SK-N-SH (cell line): ENCODE data around the gene GLIS2. TPM values are rescaled to one million over a fixed set of nuclear protein-coding genes. Genes with fewer than 3 reads are reported as not detected.

Experiments used
- CTCF ChIA-PET: fragments of 300-600, 350-600 bp; formaldehyde crosslinking; extraction: SDS; loops from one replicate; lab custom pipeline; 2021; lab: Yijun Ruan, JAX
- POLR2A ChIA-PET: fragments of 350-600 bp; sonication (Branson Sonifier 250); formaldehyde crosslinking; extraction: SDS; loops from one replicate; lab custom pipeline; 2020; ENCODE audit warnings: antibody characterized with exemption, inconsistent platforms; lab: Yijun Ruan, JAX
- DNase-seq: peaks from one replicate; pipeline ENCODE4 v3.0.0; 2012
- H2AFZ ChIP-seq: fragments of 200-600 bp; sonication (generic); 2 replicates; pipeline ENCODE4 v1.8.1; 2016; ENCODE audit warnings: antibody characterized with exemption, mild to moderate bottlenecking, low read depth
- H3F3A ChIP-seq: fragments of 200-600 bp; sonication (generic); replicated peaks from 2 replicates; pipeline ENCODE3; 2016; ENCODE audit warnings: antibody characterized with exemption, mild to moderate bottlenecking; ENCODE audit not compliant: insufficient read depth
- H3K27ac ChIP-seq, 2 experiments: fragments of 200-500 bp in 1 of 2; fragments of 200-600 bp in 1 of 2; sonication (Bioruptor generic) in 1 of 2; sonication (generic), shearing (Covaris generic) in 1 of 2; 2 replicates each; pipeline versions ENCODE4 v1.5.1 to v1.6.1; 2014 to 2016; ENCODE audit warnings: low read depth in 2 of 2, inconsistent platforms in 1 of 2, low read length in 1 of 2, mild to moderate bottlenecking in 1 of 2, mixed read lengths in 1 of 2
- H3K27me3 ChIP-seq: fragments of 200-600 bp; sonication (generic), shearing (Covaris generic); 2 replicates; pipeline ENCODE4 v1.6.1; 2016; ENCODE audit warnings: mixed run types; ENCODE audit not compliant: insufficient read depth
- H3K36me3 ChIP-seq, 2 experiments: fragments of 200-500 bp in 1 of 2; fragments of 200-600 bp in 1 of 2; sonication (Bioruptor generic) in 1 of 2; sonication (generic) in 1 of 2; replicated peaks in 1 of 2; 2 replicates each; pipeline versions ENCODE3 to v1.5.1; 2014 to 2016; ENCODE audit warnings: low read length in 1 of 2, mild to moderate bottlenecking in 1 of 2; ENCODE audit not compliant: insufficient read depth in 2 of 2, control insufficient read depth in 1 of 2
- H3K4me1 ChIP-seq, 2 experiments: fragments of 200-500 bp in 1 of 2; fragments of 200-600 bp in 1 of 2; sonication (Bioruptor generic) in 1 of 2; sonication (generic), shearing (Covaris generic) in 1 of 2; 2 replicates each; pipeline versions ENCODE4 v1.5.1 to v1.6.1; 2014 to 2016; ENCODE audit warnings: low read depth in 1 of 2, low read length in 1 of 2, mixed run types in 1 of 2; ENCODE audit not compliant: insufficient read depth in 2 of 2, control insufficient read depth in 1 of 2
- H3K4me2 ChIP-seq: fragments of 200-600 bp; sonication (generic), shearing (Covaris generic); 2 replicates; pipeline ENCODE4 v1.6.1; 2017; ENCODE audit warnings: mixed run types
- H3K4me3 ChIP-seq, 2 experiments: fragments of 200-500 bp in 1 of 2; fragments of 200-600 bp in 1 of 2; sonication (Bioruptor generic) in 1 of 2; sonication (generic), shearing (Covaris generic) in 1 of 2; 2 replicates each; pipeline versions ENCODE4 v1.5.1 to v1.8.1; 2014 to 2016; ENCODE audit warnings: low read depth in 2 of 2, inconsistent platforms in 1 of 2, low read length in 1 of 2, mild to moderate bottlenecking in 1 of 2, mixed read lengths in 1 of 2, moderate library complexity in 1 of 2
- H3K79me2 ChIP-seq: fragments of 200-600 bp; sonication (generic); 2 replicates; pipeline ENCODE4 v1.8.1; 2017; ENCODE audit warnings: mild to moderate bottlenecking; ENCODE audit not compliant: insufficient read depth
- H3K9ac ChIP-seq: fragments of 200-600 bp; sonication (generic); 2 replicates; pipeline ENCODE4 v1.6.1; 2017; ENCODE audit warnings: mixed run types
- H3K9me2 ChIP-seq: fragments of 200-600 bp; sonication (generic); 2 replicates; pipeline ENCODE4 v1.6.1; 2017; ENCODE audit warnings: mixed run types
- H3K9me3 ChIP-seq: fragments of 200-600 bp; sonication (generic); 2 replicates; pipeline ENCODE4 v1.6.1; 2017; ENCODE audit warnings: mixed run types, mild to moderate bottlenecking, moderate library complexity
- H4K20me1 ChIP-seq: fragments of 200-600 bp; sonication (generic); 2 replicates; pipeline ENCODE4 v1.6.1; 2017; ENCODE audit warnings: mild to moderate bottlenecking, mixed run types; ENCODE audit not compliant: insufficient read depth
- CHD2 ChIP-seq: fragments of 150-350 bp; IDR thresholded peaks from 2 replicates; pipeline ENCODE4 v1.6.1; 2018; ENCODE audit warnings: low read length; ENCODE audit not compliant: partially characterized antibody
- ELF1 ChIP-seq: IDR thresholded peaks from 2 replicates; pipeline ENCODE4 v1.4.0; 2012
- EP300 ChIP-seq, 2 experiments: IDR thresholded peaks; 2 replicates each; pipeline versions ENCODE4 v1.4.0 to v1.6.1; 2012; ENCODE audit warnings: borderline replicate concordance in 1 of 2, low read depth in 1 of 2, low read length in 1 of 2
- JUND ChIP-seq: IDR thresholded peaks from 2 replicates; pipeline ENCODE4 v1.4.0; 2012
- MXI1 ChIP-seq: IDR thresholded peaks from 2 replicates; pipeline ENCODE4 v1.6.1; 2012; ENCODE audit warnings: mild to moderate bottlenecking, low read depth, low read length, improper control_type of control experiment
- SIN3A ChIP-seq: IDR thresholded peaks from 2 replicates; pipeline ENCODE4 v1.6.1; 2012; ENCODE audit warnings: low read depth, mild to moderate bottlenecking, low read length, moderate library complexity, borderline replicate concordance
- TEAD4 ChIP-seq: IDR thresholded peaks from 2 replicates; pipeline ENCODE4 v1.4.0; 2012; ENCODE audit warnings: mild to moderate bottlenecking, borderline replicate concordance; ENCODE audit not compliant: insufficient read depth
- USF2 ChIP-seq: fragments of 150-350 bp; IDR thresholded peaks from 2 replicates; pipeline ENCODE4 v1.6.1; 2017; ENCODE audit warnings: antibody characterized with exemption, low read length, low read depth, borderline replicate concordance
- YY1 ChIP-seq: IDR thresholded peaks from 2 replicates; pipeline ENCODE4 v1.4.0; 2012; ENCODE audit warnings: low read depth, mild to moderate bottlenecking
- WGBS: methylation state at CpG from one replicate; pipeline ENCODE4 v1.1.6; 2017; ENCODE audit warnings: low lambda C conversion rate; 5-methylcytosine and 5-hydroxymethylcytosine counted together
- polyA plus RNA-seq, 3 experiments: library from polyadenylated mRNA; depleted of rRNA; stranded (reverse); fragments of >200 nt; gene quantifications; 2 replicates each; pipeline ENCODE4 v1.2.3, GENCODE V29; 2012
- TF ChIP-seq, protein P1 (sequence below): IDR thresholded peaks from 2 replicates; pipeline ENCODE4; 2012
- TF ChIP-seq, protein P2 (sequence below): IDR thresholded peaks from 2 replicates; pipeline ENCODE4 v1.4.0; 2012; ENCODE audit warnings: low read depth
- TF ChIP-seq, protein P3 (sequence below): IDR thresholded peaks from 2 replicates; pipeline ENCODE4 v1.6.1; 2012; ENCODE audit warnings: mild to moderate bottlenecking, low read depth, low read length, moderate library complexity

The GLIS2 gene
- polyA plus RNA-seq, 1 of the 3 experiments (the other 2 are of a cell fraction): 6.5 TPM

- Histone ChIP-seq H3F3A (peaks cover 15% of the 10 kb centered on the region), H2AFZ (no peak overlapping the region), H3K9me3 (no peaks in the 10 kb centered on the region), H3K27me3 (no peaks in the 10 kb centered on the region), H4K20me1 (peaks cover 36% of the 10 kb centered on the region), H3K4me2 (no peak overlapping the region), H3K79me2 (peaks cover 53% of the 10 kb centered on the region), H3K36me3 (peaks cover 3 to 28% of the 10 kb centered on the region in 2 experiments), H3K27ac (no peak overlapping the region), H3K9ac (no peak overlapping the region), H3K9me2 (no peaks in the 10 kb centered on the region), H3K4me1 (peaks cover 15 to 21% of the 10 kb centered on the region in 2 experiments; a peak in 3 of 4 replicates), H3K4me3 (no peak overlapping the region)
- ChIA-PET CTCF (interaction anchor here (1.3 to 14.9 kb wide), 13 partner anchors 8 to 349 kb away, joined by 4 to 281 read pairs (median 12); no protein-coding TSS in a partner anchor), POLR2A (no interaction called here)
- TF ChIP-seq ELF1: no peak
- no peak for TF ChIP-seq CHD2
- TF ChIP-seq, protein P1, sequence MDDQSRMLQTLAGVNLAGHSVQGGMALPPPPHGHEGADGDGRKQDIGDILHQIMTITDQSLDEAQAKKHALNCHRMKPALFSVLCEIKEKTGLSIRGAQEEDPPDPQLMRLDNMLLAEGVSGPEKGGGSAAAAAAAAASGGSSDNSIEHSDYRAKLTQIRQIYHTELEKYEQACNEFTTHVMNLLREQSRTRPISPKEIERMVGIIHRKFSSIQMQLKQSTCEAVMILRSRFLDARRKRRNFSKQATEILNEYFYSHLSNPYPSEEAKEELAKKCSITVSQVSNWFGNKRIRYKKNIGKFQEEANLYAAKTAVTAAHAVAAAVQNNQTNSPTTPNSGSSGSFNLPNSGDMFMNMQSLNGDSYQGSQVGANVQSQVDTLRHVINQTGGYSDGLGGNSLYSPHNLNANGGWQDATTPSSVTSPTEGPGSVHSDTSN: no peak
- no peak for TF ChIP-seq USF2
- TF ChIP-seq EP300 (IDR thresholded peaks at IDR 0.05; ENCODE audit: borderline replicate concordance in 1 of 2, low read depth in 1 of 2, low read length in 1 of 2): no peak
- TF ChIP-seq YY1: no peak
- TF ChIP-seq MXI1: no peak
- no peak for TF ChIP-seq JUND
- no peak for TF ChIP-seq SIN3A
- TF ChIP-seq, protein P2, sequence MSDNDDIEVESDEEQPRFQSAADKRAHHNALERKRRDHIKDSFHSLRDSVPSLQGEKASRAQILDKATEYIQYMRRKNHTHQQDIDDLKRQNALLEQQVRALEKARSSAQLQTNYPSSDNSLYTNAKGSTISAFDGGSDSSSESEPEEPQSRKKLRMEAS: no peak
- TF ChIP-seq, protein P3, sequence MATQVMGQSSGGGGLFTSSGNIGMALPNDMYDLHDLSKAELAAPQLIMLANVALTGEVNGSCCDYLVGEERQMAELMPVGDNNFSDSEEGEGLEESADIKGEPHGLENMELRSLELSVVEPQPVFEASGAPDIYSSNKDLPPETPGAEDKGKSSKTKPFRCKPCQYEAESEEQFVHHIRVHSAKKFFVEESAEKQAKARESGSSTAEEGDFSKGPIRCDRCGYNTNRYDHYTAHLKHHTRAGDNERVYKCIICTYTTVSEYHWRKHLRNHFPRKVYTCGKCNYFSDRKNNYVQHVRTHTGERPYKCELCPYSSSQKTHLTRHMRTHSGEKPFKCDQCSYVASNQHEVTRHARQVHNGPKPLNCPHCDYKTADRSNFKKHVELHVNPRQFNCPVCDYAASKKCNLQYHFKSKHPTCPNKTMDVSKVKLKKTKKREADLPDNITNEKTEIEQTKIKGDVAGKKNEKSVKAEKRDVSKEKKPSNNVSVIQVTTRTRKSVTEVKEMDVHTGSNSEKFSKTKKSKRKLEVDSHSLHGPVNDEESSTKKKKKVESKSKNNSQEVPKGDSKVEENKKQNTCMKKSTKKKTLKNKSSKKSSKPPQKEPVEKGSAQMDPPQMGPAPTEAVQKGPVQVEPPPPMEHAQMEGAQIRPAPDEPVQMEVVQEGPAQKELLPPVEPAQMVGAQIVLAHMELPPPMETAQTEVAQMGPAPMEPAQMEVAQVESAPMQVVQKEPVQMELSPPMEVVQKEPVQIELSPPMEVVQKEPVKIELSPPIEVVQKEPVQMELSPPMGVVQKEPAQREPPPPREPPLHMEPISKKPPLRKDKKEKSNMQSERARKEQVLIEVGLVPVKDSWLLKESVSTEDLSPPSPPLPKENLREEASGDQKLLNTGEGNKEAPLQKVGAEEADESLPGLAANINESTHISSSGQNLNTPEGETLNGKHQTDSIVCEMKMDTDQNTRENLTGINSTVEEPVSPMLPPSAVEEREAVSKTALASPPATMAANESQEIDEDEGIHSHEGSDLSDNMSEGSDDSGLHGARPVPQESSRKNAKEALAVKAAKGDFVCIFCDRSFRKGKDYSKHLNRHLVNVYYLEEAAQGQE: no peak
- no peak for TF ChIP-seq TEAD4
- no peak for DNase-seq
- 99% methylated on average over 10 of the region's 14 CpGs for WGBS
Measured at GRCh38 chr16:4332083-4332482, 16.2 kb downstream of the GLIS2 start.
